Left lung (tissue), 10 donors: ENCODE data around the gene MBOAT2. TPM values are rescaled to one million over a fixed set of nuclear protein-coding genes. Genes with fewer than 3 reads are reported as not detected.

Experiments
- ATAC-seq: fragments of 200-7000 bp; cut with Tn5 transposase; one replicate; pipeline ENCODE4 v1.9.1; 2020; ENCODE audit warnings: moderate library complexity
- DNase-seq, 4 donors: peaks; one replicate each; pipeline ENCODE4 v3.0.0-alpha.2; 2013 to 2020
- H3K27ac ChIP-seq, 2 donors: fragments of 200-600 bp; sonication (generic) in 1 of 2; one replicate each; pipeline versions ENCODE4 v1.5.0 to v1.8.0; 2020 to 2021
- H3K27me3 ChIP-seq, 2 donors: fragments of 200-600 bp; sonication (generic) in 1 of 2; one replicate each; pipeline versions ENCODE4 v1.5.0 to v1.8.0; 2020 to 2021
- H3K36me3 ChIP-seq, 2 donors: fragments of 200-600 bp; sonication (generic) in 1 of 2; one replicate each; pipeline versions ENCODE4 v1.5.0 to v1.8.0; 2020 to 2021
- H3K4me1 ChIP-seq, 2 donors: fragments of 200-600 bp; one replicate each; pipeline ENCODE4 v1.8.0; 2021
- H3K4me3 ChIP-seq, 2 donors: fragments of 200-600 bp; sonication (generic) in 1 of 2; one replicate each; pipeline versions ENCODE4 v1.5.0 to v1.8.0; 2020 to 2021; ENCODE audit warnings: mild to moderate bottlenecking in 1 of 2
- H3K9me3 ChIP-seq, 2 donors: fragments of 200-600 bp; sonication (generic) in 1 of 2; one replicate each; pipeline versions ENCODE4 v1.5.0 to v1.8.0; 2020 to 2021
- CTCF ChIP-seq, 2 donors: fragments of 200-600 bp; sonication (generic) in 1 of 2; IDR thresholded peaks; one replicate each; pipeline versions ENCODE4 v1.5.0 to v1.8.0; 2021; ENCODE audit warnings: antibody characterized with exemption in 2 of 2
- intact Hi-C, 2 donors: fragments of 100-400 bp; cut with DNase I; formaldehyde crosslinking; loops; one replicate each; pipeline versions ENCODE4 v1.11.2 to v1.14.2; 2022
- polyA plus RNA-seq, 6 donors: library from polyadenylated mRNA; unstranded; fragments of 120-200 nt; gene quantifications; one replicate each; pipeline ENCODE4 v1.2.1, GENCODE V29; 2013; ENCODE audit not compliant: insufficient read length in 6 of 6
- total RNA-seq, 2 donors: library from RNA; stranded (reverse); fragmentation: NEBNext Ultra II Directional; extraction: Animal tissue kit (Norgen Biotek cat#: 25700); gene quantifications; one replicate each; pipeline ENCODE4 v1.2.1, GENCODE V29; 2021
- donor health status: DM: no; HTN: yes; CAD: no.
- donor health status: DM: no; HTN: no; CAD: no.

MBOAT2 gene
- total and polyA plus RNA-seq, 8 donors = 32.7 to 85.5 (median 62.9) TPM

GRCh38 chr2:8926356-8926755 lies 77.1 kb downstream of the MBOAT2 start:
- ATAC-seq = no peak
- Histone ChIP-seq H3K9me3 (no peaks in the 10 kb centered on the region), H3K36me3 (no peaks in the 10 kb centered on the region), H3K4me1 (peaks cover 0 to 5% of the 10 kb centered on the region in 2 donors), H3K4me3 (no peak overlapping the region), H3K27ac (no peak overlapping the region), H3K27me3 (no peaks in the 10 kb centered on the region)
- TF ChIP-seq CTCF (IDR thresholded peaks at IDR 0.05) = no peak
- intact Hi-C loops = no loop called here
- no peak for DNase-seq

GRCh38 chr2:8925411-8925810 lies 78.1 kb downstream of the MBOAT2 start:
- H3K9me3 ChIP-seq = no peaks in the 10 kb centered on the region
- ATAC-seq (no peak), DNase-seq (no peak)
- no peaks in the 10 kb centered on the region for H3K36me3 ChIP-seq
- H3K27me3 ChIP-seq = no peaks in the 10 kb centered on the region
- no peak for TF ChIP-seq CTCF (IDR thresholded peaks at IDR 0.05)
- H3K27ac ChIP-seq = no peak overlapping the region
- intact Hi-C loops = no loop called here
- H3K4me3 ChIP-seq = no peak overlapping the region
- H3K4me1 ChIP-seq = peaks cover 0 to 5% of the 10 kb centered on the region in 2 donors

- H3K9me3 ChIP-seq = no peaks in the 10 kb centered on the region
- no peak for DNase-seq
- no peaks in the 10 kb centered on the region for H3K27me3 ChIP-seq
- no peak for TF ChIP-seq CTCF (IDR thresholded peaks at IDR 0.05)
- no peaks in the 10 kb centered on the region for H3K36me3 ChIP-seq
- intact Hi-C loops = no loop called here
- H3K4me3 ChIP-seq = no peak overlapping the region
- H3K4me1 ChIP-seq = peaks cover 0 to 5% of the 10 kb centered on the region in 2 donors
- ATAC-seq = no peak
- no peak overlapping the region for H3K27ac ChIP-seq
Observed at GRCh38 chr2:8923183-8923582, 80.3 kb downstream of the MBOAT2 start.

GRCh38 chr2:8922431-8922830 lies 81.1 kb downstream of the MBOAT2 start:
- TF ChIP-seq CTCF (IDR thresholded peaks at IDR 0.05) = no peak
- peaks cover 0 to 5% of the 10 kb centered on the region in 2 donors for H3K4me1 ChIP-seq
- no peaks in the 10 kb centered on the region for H3K36me3 ChIP-seq
- no peak overlapping the region for H3K4me3 ChIP-seq
- H3K27me3 ChIP-seq = no peaks in the 10 kb centered on the region
- no peak for ATAC-seq
- DNase-seq = no peak
- H3K9me3 ChIP-seq = no peaks in the 10 kb centered on the region
- H3K27ac ChIP-seq = no peak overlapping the region
- intact Hi-C loops = no loop called here

- H3K4me3 ChIP-seq = no peak overlapping the region
- DNase-seq (no peak), ATAC-seq (no peak)
- H3K27me3 ChIP-seq = no peaks in the 10 kb centered on the region
- no peak overlapping the region for H3K27ac ChIP-seq
- no peaks in the 10 kb centered on the region for H3K9me3 ChIP-seq
- intact Hi-C loops = no loop called here
- no peak for TF ChIP-seq CTCF (IDR thresholded peaks at IDR 0.05)
- no peaks in the 10 kb centered on the region for H3K4me1 ChIP-seq
- no peaks in the 10 kb centered on the region for H3K36me3 ChIP-seq
Observed at GRCh38 chr2:8918412-8918811, 85.1 kb downstream of the MBOAT2 start.
